Activated T-helper 1 cell treated with anti-CD3 and anti-CD28 coated beads, Interleukin-2, amount 50 U/mL, for 16 hours (primary cell): ENCODE measurements around the gene LRRC1.

Source experiments
- DNase-seq, 2 donors: peaks; one replicate each; pipeline ENCODE4 v3.0.0-alpha.2; 2020; ENCODE audit warnings: low read depth in 1 of 2, low spot score in 1 of 2

LRRC1 gene

GRCh38 chr6:53921639-53922038 lies 126.8 kb downstream of the LRRC1 start:
- DNase-seq = no peak

- no peak for DNase-seq
These were observed 127.8 kb downstream of the LRRC1 start for GRCh38 chr6:53922539-53922981.

- no peak for DNase-seq
These were observed 129.5 kb downstream of the LRRC1 start for GRCh38 chr6:53924277-53924676.

- DNase-seq = no peak
These were observed 130.1 kb downstream of the LRRC1 start for GRCh38 chr6:53924821-53925422.

- no peak for DNase-seq
These were observed 131.1 kb downstream of the LRRC1 start for GRCh38 chr6:53925891-53926290.

- DNase-seq = no peak
These were observed 131.7 kb downstream of the LRRC1 start for GRCh38 chr6:53926505-53926904.

GRCh38 chr6:53928641-53929040 lies 133.8 kb downstream of the LRRC1 start:
- no peak for DNase-seq

GRCh38 chr6:53929041-53929820 lies 134.4 kb downstream of the LRRC1 start:
- no peak for DNase-seq

GRCh38 chr6:53929821-53930120 lies 135.0 kb downstream of the LRRC1 start:
- no peak for DNase-seq

DNA sequence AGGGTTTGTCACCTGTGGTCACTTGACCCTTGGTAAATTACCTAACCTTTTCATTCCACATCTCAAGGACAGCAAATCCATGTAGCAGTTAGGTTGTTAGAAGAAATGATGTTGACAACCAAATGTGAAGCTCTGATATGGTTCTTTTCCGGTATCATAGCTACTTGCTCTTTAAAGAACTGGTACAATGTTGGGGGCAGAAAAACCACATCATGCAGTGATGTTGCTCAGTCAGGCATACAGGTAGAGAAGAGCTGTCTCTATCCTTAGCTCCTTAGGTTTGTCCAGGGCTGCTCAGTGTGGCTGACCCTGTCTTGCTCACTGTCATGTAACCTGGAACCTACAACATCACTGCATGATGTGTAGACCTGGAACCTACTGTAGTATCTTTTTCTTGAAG lies 135.5 kb downstream of the LRRC1 start:
- DNase-seq = no peak

- DNase-seq = no peak
These were observed 136.3 kb downstream of the LRRC1 start for GRCh38 chr6:53931086-53931485.

- DNase-seq = no peak
These were observed 137.7 kb downstream of the LRRC1 start for GRCh38 chr6:53932516-53932915.

DNA sequence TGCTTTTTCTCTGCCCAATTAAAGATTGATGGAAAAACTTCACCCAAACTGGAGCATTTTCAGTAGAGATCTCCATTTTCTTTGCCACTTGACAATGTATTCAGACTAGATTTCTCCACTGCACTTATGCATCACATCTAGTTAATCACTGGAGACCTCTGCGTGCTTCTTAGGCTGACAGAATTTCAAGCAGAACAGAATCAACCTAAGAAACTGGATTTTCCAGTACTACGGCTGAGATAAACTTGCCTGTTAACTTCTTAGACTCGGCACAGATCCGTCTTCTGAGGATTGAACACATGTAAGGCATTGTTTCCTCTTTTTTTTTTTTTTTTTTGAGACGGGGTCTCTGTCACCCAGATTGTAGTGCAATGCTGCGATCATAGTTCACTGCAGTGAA lies 139.2 kb downstream of the LRRC1 start:
- no peak for DNase-seq

GRCh38 chr6:53937461-53937860 lies 142.7 kb downstream of the LRRC1 start:
- DNase-seq = no peak

DNA sequence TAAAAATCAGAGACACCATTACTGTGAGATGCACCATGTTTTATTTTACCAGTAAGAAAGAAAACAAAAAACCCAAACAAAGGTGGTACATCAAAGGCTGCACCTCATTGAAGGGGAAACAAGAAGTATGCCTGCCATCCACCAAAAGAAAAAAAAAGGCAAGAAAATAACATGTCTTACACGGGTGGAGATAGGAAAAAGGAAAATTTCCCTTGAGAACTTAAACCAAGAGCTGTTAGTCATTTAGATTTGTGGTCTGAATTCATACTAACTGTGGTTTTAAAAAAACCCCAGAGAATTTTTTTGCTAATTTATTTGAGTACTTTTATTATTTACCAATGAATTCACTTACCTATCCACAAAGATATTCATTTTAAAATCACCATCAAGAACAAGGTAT lies 144.0 kb downstream of the LRRC1 start:
- no peak for DNase-seq

DNA sequence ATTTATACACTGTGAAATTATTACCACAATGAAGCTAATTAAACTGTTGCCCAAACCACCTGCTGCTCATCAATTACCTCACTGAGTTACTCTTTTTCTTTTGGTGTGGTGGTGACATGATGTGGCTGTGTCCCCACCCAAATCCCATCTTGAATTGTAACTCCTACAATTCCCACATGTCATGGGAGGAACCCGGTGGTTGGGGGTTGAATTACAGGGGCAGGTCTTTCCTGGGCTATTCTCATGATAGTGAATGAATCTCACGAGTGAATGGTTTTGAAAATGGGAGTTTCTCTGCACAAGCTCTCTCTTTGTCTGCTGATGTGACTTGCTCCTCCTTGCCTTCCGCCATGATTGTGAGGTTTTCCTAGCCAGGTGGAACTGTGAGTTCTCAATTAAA lies 145.0 kb downstream of the LRRC1 start:
- no peak for DNase-seq

GRCh38 chr6:53943395-53943794 lies 148.6 kb downstream of the LRRC1 start:
- DNase-seq = no peak

DNA sequence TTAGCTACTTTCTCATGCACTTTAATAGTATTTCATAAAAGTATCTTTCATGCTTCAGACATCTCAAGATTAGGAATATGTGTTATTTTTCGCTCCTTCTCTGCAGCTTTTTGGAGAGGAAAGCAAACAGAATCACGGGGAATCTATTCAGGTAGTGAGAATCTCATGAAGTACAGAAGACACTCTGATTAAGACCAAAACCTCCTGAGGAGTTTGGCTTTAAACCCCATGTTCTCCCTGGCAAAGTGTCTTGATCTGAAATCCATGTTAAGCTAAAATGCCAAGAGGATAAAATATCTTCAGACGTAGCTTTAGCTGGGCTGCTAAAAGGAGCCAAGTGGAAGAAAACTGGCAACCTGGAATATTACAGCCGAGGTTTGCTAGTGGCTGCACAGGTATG lies 149.3 kb downstream of the LRRC1 start:
- DNase-seq = no peak

- no peak for DNase-seq
These were observed 149.7 kb downstream of the LRRC1 start for GRCh38 chr6:53944543-53944942.

GRCh38 chr6:53945765-53946407 lies 151.1 kb downstream of the LRRC1 start:
- DNase-seq = no peak

DNA sequence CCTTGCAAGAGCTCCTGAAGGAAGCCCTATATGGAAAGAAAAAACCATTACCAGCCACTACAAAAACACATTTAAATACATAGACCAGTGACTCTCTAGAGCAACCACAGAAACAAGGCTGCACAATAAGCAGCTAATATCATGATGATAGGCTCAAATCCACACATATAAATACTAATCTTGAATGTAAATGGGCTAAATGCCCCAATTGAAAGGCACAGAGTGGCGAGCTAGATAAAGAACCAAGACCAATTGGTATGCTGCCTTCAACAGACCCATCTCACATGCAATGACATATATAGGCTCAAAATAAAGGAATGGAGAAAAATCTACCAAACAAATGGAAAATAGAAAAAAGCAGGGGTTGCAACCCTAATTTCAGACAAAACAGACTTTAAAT lies 153.0 kb downstream of the LRRC1 start:
- DNase-seq = no peak

GRCh38 chr6:53951383-53951782 lies 156.6 kb downstream of the LRRC1 start:
- no peak for DNase-seq
